Astrocyte (in vitro differentiated cells and primary cell): Measurements from ENCODE around the gene C6orf89. TPM values are rescaled to one million over a fixed set of nuclear protein-coding genes. Genes with fewer than 3 reads are reported as not detected.

ENCODE experiments used
- DNase-seq: peaks from one replicate; pipeline ENCODE4 v3.0.0-alpha.2; 2010; ENCODE audit warnings: low read depth
- FAIRE-seq: peaks from 2 replicates; lab custom pipeline; 2011; peaks lifted over from hg19 to GRCh38; lab: Jason Lieb, UNC
- H2AFZ ChIP-seq: 2 replicates; pipeline ENCODE4 v1.6.0; 2012; ENCODE audit warnings: low read depth, low read length, inconsistent platforms
- H3K27ac ChIP-seq: 2 replicates; pipeline ENCODE4 v1.5.1; 2011; ENCODE audit warnings: low read depth, low read length, inconsistent platforms
- H3K27me3 ChIP-seq: 2 replicates; pipeline ENCODE4 v1.6.0; 2011; ENCODE audit warnings: low read length, inconsistent platforms; ENCODE audit not compliant: insufficient read depth
- H3K36me3 ChIP-seq: 2 replicates; pipeline ENCODE4 v1.5.1; 2011; ENCODE audit warnings: low read length, inconsistent platforms; ENCODE audit not compliant: insufficient read depth
- H3K4me1 ChIP-seq: 2 replicates; pipeline ENCODE4 v1.5.1; 2011; ENCODE audit warnings: low read length, inconsistent platforms; ENCODE audit not compliant: insufficient read depth
- H3K4me2 ChIP-seq: 2 replicates; pipeline ENCODE4 v1.6.0; 2012; ENCODE audit warnings: low read length, inconsistent platforms
- H3K4me3 ChIP-seq: 2 replicates; pipeline ENCODE4 v1.5.1; 2011; ENCODE audit warnings: low read depth, mild to moderate bottlenecking, low read length, inconsistent platforms; ENCODE audit not compliant: insufficient read depth
- H3K79me2 ChIP-seq: 2 replicates; pipeline ENCODE4 v1.6.0; 2012; ENCODE audit warnings: mild to moderate bottlenecking, low read length, inconsistent platforms; ENCODE audit not compliant: insufficient read depth
- H3K9ac ChIP-seq: 2 replicates; pipeline ENCODE4 v1.6.0; 2012; ENCODE audit warnings: mild to moderate bottlenecking, low read length, inconsistent platforms
- H3K9me3 ChIP-seq: 2 replicates; pipeline ENCODE4 v1.5.1; 2012; ENCODE audit warnings: low read depth, mild to moderate bottlenecking, low read length, inconsistent platforms; ENCODE audit not compliant: insufficient read depth
- H4K20me1 ChIP-seq: 2 replicates; pipeline ENCODE4 v1.6.0; 2012; ENCODE audit warnings: low read length, inconsistent platforms; ENCODE audit not compliant: insufficient read depth
- H3K27ac Mint-ChIP-seq: one replicate; pipeline ENCODE4 v1.8.0; 2021; ENCODE audit warnings: mild to moderate bottlenecking, mixed read lengths; ENCODE audit not compliant: unreplicated experiment
- H3K27me3 Mint-ChIP-seq: one replicate; pipeline ENCODE4 v1.8.0; 2021; ENCODE audit warnings: low read depth, mixed read lengths; ENCODE audit not compliant: unreplicated experiment
- H3K36me3 Mint-ChIP-seq: one replicate; pipeline ENCODE4 v1.8.0; 2021; ENCODE audit warnings: low read depth, mixed read lengths; ENCODE audit not compliant: unreplicated experiment
- H3K4me1 Mint-ChIP-seq: one replicate; pipeline ENCODE4 v1.8.0; 2021; ENCODE audit warnings: low read depth, mixed read lengths; ENCODE audit not compliant: unreplicated experiment
- H3K4me3 Mint-ChIP-seq: one replicate; pipeline ENCODE4 v1.8.0; 2021; ENCODE audit warnings: mild to moderate bottlenecking, moderate library complexity, mixed read lengths; ENCODE audit not compliant: unreplicated experiment
- H3K9me3 Mint-ChIP-seq: one replicate; pipeline ENCODE4 v1.8.0; 2021; ENCODE audit warnings: mild to moderate bottlenecking, mixed read lengths; ENCODE audit not compliant: unreplicated experiment
- EZH2 ChIP-seq: IDR thresholded peaks from 2 replicates; pipeline ENCODE4 v1.6.1; 2012; ENCODE audit warnings: mild to moderate bottlenecking, low read length, inconsistent platforms; ENCODE audit not compliant: insufficient read depth
- total RNA-seq: library from RNA; stranded (reverse); gene quantifications from 2 replicates; pipeline ENCODE4 v1.2.1, GENCODE V29; 2021
- TF ChIP-seq, protein P1 (sequence below): IDR thresholded peaks from 2 replicates; pipeline ENCODE4 v1.5.1; 2011; ENCODE audit warnings: low read depth, mild to moderate bottlenecking, inconsistent platforms, low read length, moderate library complexity; ENCODE audit not compliant: insufficient read depth

C6orf89 gene
- total RNA-seq, 1 donor from 2014 or later, result 37.8 TPM

DNA sequence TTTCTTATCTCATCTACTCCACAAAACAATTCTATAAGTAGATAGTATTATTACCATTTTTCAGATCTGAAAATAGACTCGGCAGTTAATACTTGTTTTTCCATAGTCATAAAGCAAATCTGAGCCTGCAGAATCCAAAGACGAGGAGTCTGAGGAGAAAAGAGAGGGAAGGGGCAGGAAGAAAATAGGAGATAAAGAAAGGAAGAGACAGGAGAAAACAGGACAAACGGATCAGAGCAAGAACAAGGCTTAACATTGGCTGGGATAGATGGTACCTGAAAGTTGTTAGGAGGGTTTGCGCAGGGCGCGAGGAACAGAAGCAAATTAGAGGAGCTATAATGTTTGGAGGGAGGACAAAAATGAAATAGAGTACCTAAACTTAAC, 10.5 kb upstream of the C6orf89 start:
- peak overlapping the region; percentile 97 for H2AFZ ChIP-seq
- peak overlapping the region; percentile 97 for H3K27ac ChIP-seq
- no peak for DNase-seq
- peak overlapping the region; percentile 99 for H3K4me3 ChIP-seq
- H3K27me3 Mint-ChIP-seq, result peaks cover 7% of the 10 kb centered on the region
- peaks cover 24% of the 10 kb centered on the region for H3K79me2 ChIP-seq
- H3K9me3 Mint-ChIP-seq, result no peaks in the 10 kb centered on the region
- H3K36me3 ChIP-seq, result peaks cover 3% of the 10 kb centered on the region
- no peak for TF ChIP-seq EZH2
- TF ChIP-seq, protein P1, sequence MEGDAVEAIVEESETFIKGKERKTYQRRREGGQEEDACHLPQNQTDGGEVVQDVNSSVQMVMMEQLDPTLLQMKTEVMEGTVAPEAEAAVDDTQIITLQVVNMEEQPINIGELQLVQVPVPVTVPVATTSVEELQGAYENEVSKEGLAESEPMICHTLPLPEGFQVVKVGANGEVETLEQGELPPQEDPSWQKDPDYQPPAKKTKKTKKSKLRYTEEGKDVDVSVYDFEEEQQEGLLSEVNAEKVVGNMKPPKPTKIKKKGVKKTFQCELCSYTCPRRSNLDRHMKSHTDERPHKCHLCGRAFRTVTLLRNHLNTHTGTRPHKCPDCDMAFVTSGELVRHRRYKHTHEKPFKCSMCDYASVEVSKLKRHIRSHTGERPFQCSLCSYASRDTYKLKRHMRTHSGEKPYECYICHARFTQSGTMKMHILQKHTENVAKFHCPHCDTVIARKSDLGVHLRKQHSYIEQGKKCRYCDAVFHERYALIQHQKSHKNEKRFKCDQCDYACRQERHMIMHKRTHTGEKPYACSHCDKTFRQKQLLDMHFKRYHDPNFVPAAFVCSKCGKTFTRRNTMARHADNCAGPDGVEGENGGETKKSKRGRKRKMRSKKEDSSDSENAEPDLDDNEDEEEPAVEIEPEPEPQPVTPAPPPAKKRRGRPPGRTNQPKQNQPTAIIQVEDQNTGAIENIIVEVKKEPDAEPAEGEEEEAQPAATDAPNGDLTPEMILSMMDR, result no peak
- H3K27ac Mint-ChIP-seq, result peak overlapping the region; percentile 98
- H3K27me3 ChIP-seq, result peaks cover 2% of the 10 kb centered on the region
- peaks cover 6% of the 10 kb centered on the region for H3K4me1 ChIP-seq
- H3K4me1 Mint-ChIP-seq, result peaks cover 10% of the 10 kb centered on the region
- H3K4me2 ChIP-seq, result peak overlapping the region; percentile 92
- no peak for FAIRE-seq
- peak overlapping the region; percentile 95 for H3K4me3 Mint-ChIP-seq
- no peaks in the 10 kb centered on the region for H3K36me3 Mint-ChIP-seq
- no peaks in the 10 kb centered on the region for H3K9me3 ChIP-seq
- peak overlapping the region; percentile 96 for H3K9ac ChIP-seq
- no peaks in the 10 kb centered on the region for H4K20me1 ChIP-seq

DNA sequence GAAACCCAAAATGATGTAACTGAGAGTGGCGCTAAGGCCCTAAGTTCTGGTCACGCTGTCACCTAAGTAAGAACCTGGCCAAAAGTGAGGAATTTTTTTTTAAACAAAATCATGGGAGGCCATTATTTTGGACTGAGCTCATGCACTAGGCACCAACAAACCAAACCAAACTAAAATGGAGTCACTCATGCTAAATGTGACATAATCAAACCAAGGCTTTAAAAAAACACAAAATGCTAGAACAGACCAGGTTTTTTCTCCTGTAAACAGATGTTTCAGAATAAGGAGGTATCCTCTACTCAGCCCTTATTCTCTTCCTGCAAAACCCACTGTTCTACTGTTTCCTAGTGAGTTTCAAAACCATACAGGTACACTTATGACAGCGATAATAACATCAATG, 1.1 kb upstream of the C6orf89 start:
- Histone ChIP-seq H3K9ac (no peak overlapping the region), H3K9me3 (no peaks in the 10 kb centered on the region), H3K36me3 (no peaks in the 10 kb centered on the region), H3K79me2 (peaks cover 33% of the 10 kb centered on the region), H4K20me1 (peaks cover 6% of the 10 kb centered on the region), H3K27ac (no peak overlapping the region), H3K27me3 (no peaks in the 10 kb centered on the region), H2AFZ (peak overlapping the region; percentile 98), H3K4me2 (no peak overlapping the region), H3K4me3 (no peak overlapping the region), H3K4me1 (peaks cover 7% of the 10 kb centered on the region)
- TF ChIP-seq, protein P1, result no peak
- no peak for TF ChIP-seq EZH2
- Mint-ChIP-seq H3K27me3 (no peaks in the 10 kb centered on the region), H3K27ac (no peak overlapping the region), H3K4me3 (no peak overlapping the region), H3K36me3 (no peaks in the 10 kb centered on the region), H3K9me3 (no peaks in the 10 kb centered on the region), H3K4me1 (peaks cover 6% of the 10 kb centered on the region)
- no peak for DNase-seq
- FAIRE-seq, result no peak

DNA sequence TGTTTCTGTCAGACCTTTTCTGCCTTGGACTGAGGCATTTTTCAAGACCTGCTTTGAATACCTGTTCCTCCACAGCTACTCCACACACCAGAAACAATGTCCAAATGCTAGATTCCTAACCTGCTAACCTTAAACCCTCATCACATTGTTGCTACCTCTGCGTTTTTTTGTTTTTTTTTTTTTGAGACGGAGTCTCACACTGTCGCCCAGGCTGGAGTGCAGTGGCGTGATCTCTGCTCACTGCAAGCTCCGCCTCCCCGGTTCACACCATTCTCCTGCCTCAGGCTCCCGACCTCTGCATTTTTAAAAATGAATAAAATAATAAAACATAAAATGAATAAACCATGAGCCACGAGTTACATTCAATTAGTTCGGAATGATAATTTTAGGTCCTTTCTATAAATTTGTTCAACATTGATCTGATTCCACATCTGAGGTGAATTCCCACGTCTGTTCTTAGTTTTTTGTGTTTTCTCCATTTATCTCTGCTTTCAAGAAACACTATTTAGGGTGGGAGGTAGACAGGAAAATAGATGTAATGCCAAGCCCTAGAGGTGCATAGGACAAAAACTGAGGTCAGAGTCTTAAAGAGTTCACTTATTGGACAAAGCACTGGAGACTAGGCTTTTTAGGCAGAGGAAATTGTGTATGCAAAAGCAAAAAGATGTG, 1.3 kb downstream of the C6orf89 start:
- peaks cover 4% of the 10 kb centered on the region for H3K36me3 Mint-ChIP-seq
- peak overlapping the region; percentile 96 for H3K4me3 Mint-ChIP-seq
- DNase-seq (no peak), FAIRE-seq (no peak)
- no peak overlapping the region for H2AFZ ChIP-seq
- H3K27me3 ChIP-seq, result no peaks in the 10 kb centered on the region
- H3K4me3 ChIP-seq, result peak overlapping the region; percentile 78
- H3K36me3 ChIP-seq, result no peaks in the 10 kb centered on the region
- H3K9me3 ChIP-seq, result no peaks in the 10 kb centered on the region
- H3K79me2 ChIP-seq, result peaks cover 44% of the 10 kb centered on the region
- no peak overlapping the region for H3K27ac ChIP-seq
- peaks cover 7% of the 10 kb centered on the region for H3K4me1 ChIP-seq
- peaks cover 11% of the 10 kb centered on the region for H4K20me1 ChIP-seq
- H3K9ac ChIP-seq, result peak overlapping the region; percentile 88
- peak overlapping the region; percentile 70 for H3K27ac Mint-ChIP-seq
- H3K27me3 Mint-ChIP-seq, result no peaks in the 10 kb centered on the region
- H3K4me2 ChIP-seq, result peak overlapping the region; percentile 86
- H3K9me3 Mint-ChIP-seq, result no peaks in the 10 kb centered on the region
- TF ChIP-seq, protein P1, result no peak
- TF ChIP-seq EZH2, result no peak
- peaks cover 6% of the 10 kb centered on the region for H3K4me1 Mint-ChIP-seq
